Nucleus accumbens (tissue), 56 donors: ENCODE data around the gene MIAT.

Experiments used
- DNase-seq, 56 donors: peaks; one replicate each; lab custom pipeline; 2025; lab: John Stamatoyannopoulos, UW

MIAT gene

DNA sequence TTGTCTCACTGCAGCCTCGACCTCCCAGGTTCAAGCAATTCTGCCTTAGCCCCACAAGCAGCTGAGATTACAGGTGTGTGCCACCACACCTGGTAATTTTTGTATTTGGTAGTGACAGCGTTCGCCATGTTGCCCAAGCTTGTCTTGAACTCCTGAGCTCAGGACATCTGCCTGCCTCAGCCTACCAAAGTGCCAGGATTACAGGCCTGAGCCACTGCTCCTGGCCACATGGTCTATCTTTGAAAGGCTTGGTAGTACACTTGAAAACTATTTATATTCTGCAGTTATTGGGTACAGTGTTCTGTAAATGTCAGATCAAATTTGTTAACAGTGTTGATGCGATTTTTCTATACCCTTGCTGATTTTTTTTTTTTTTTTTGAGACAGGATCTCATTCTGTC is 26.1 kb upstream of the MIAT start:
- DNase-seq, result no peak

DNA sequence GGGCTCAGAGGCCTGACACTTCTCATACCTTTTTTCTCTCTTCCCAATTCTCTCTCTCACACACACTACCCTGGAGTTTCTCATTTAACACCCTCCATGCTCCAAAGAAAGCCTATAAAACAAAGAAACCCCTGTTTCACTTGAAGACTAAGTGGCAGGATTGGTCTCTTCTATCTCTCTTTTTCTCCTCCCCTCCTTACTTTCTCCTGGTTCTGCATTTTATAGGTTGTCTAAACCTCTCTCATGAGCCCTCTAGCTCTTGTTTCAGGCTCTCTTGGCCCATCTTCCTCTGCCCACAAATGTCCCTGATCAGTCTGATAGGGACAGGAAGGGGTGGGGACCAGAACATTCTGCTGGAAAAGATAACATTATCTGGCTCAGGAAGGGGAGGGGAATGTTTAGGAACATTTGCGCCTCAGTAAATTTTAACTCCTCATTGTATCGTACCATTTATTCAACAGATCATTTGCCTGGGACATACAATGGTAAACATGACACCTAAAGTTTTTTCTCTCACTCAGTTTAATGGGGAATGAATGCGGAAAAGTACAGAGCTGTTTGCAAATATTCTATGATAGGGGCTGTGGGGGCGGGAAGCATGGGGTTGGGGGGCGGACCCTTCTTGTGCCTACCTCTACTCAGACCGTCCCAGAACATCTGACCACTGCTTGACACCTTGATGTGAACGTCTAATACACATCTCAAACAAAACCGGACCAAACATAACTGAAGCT is 24.8 kb upstream of the MIAT start:
- DNase-seq, result no peak

DNA sequence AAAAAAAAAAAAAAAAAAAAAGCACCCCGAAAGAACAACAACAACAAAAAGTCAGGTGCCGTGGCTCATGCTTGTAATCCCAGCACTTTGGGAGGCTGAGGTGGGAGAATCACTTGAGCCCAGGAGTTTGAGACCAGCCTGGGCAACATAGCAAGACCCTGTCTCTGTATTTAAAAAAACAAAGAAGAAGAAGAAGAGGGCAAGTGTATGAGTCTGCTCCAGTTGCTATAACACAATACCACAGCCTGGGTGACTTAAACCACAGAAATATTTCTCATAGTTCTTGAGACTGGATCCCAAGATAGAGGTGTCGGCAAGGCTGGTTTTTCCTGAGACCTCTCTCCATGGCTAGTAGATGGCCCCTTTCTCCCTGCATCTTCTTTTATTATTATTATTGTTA is 23.2 kb upstream of the MIAT start:
- DNase-seq, result no peak

DNA sequence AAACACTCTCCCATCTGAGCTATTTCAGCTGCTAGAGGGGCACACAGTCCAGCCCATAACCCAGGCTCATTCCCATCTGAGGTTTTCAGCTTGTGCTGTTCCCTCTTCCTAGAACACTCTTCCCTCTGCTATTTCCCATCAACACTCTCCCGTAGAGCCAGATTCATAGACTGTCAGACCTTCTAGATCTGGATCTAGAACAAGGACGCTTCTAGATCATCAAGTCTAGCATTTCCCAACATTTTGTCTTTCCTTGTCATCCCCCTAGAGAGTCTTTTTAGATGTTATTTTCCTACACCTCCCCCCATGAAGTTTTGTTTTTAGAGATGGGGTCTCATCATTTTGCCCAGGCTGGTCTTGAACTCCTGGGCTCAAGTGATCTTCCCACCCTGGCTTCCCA is 22.3 kb upstream of the MIAT start:
- no peak for DNase-seq

DNA sequence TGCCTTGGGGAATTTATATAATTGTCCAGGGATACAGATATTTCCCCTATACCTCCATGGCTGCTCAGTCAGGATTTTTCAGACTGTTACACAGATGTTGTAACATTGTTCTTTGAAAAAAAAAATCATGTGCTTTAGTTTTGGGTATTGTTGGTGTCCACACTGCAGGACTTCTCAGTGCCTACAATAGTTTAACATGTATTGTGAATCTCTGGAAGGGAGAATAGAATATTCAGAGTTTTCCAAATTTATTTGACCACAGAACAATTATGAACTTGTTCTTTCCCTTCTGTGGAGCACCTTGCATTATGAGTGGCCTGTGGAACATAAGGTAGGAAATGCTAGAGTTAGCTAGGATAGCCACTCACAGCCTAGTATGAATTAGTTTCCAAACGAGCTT is 21.1 kb upstream of the MIAT start:
- DNase-seq, result no peak

DNA sequence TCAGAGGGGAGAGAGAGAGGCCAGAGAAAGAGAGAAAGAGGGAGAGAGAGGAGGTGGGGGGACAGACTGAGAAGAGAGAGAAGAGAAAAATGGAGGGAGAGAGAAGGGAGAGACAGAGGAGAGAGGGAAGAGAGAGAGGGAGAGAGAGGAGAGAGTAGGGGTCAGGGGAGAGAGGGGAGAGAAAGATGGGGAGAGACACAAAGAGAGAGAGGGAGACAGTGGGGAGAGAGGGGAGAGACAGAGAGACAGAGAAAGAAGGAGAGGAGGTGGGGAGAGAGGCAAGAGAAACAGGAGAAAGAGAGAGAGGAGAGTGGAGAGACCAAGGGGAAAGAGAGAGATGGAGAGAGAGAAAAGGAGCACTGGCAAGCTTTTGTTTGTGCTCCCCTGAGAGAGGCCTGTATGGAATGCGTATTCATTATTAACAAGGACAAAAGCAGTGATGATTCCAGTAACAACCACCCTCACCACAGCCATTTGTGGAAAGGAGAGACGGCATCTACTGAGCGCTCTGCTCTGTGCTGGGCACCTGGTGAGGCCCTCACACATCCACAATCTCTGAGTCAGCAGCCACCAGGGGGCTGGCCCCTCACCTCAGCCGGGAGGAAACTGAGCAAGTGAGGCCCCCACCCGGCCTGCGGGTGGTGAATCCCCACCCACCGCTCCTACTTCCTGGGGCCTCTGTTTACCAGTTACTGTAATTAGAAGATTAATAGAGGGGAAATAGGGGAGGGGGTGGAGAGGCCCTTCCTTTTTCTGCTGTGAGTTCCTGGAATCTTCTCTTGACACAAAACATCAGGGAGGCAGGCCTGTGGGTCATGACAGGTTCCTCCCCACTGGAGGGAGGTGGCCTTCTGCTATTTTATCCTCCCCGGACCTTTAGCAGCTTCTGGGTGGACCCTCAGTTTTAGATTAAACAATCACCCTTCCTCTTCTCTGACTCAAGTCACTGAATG is 14.6 kb upstream of the MIAT start:
- DNase-seq, result no peak

DNA sequence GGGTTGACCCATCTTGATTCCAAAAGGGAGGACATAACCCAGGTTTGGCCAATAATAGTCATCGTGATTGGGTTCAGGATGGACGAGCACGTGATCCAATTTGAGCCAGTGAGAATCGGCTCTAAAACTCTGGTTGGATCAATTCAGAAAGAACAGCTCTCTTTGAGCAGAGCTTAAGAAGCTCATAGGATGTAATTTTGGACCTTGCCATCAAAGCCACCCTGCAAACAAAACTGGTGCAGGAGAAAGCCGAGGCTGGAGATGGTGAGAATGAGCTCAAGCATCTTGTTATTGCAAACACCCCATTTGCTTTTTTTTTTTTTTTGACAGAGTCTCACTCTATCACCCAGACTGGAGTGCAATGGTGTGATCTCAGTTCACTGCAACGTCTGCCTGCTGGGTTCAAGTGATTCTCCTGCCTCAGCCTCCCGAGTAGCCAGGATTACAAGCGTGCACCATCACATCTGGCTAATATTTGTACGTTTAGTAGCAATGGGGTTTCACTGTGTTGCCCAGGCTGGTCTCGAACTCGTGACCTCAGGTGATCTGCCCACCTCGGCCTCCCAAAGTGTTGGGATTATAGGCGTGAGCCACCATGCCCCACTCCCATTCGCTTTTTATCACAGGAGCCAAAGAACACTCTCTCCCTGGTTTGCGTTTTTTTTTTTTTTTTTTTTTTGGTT is 13.8 kb upstream of the MIAT start:
- no peak for DNase-seq

DNA sequence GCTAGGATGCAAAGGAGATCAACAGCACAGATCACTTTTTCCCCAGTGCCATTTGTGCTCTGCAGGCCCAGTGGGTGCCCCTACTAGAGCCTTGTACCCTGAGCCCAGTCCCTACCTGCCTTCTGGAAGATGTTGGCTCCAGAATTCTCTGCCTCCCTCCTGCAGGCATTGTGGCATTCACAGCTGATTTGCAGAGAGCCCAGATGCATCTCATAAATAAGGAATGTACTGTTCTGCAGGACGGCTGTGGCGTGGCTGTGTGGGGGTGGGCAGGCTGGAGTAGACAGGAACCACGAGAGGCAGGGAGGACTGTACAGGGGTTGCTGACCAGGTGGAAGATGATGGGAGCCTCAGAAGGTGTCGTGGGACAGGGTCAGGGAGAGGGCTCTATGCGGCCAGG is 11.2 kb upstream of the MIAT start:
- no peak for DNase-seq

DNA sequence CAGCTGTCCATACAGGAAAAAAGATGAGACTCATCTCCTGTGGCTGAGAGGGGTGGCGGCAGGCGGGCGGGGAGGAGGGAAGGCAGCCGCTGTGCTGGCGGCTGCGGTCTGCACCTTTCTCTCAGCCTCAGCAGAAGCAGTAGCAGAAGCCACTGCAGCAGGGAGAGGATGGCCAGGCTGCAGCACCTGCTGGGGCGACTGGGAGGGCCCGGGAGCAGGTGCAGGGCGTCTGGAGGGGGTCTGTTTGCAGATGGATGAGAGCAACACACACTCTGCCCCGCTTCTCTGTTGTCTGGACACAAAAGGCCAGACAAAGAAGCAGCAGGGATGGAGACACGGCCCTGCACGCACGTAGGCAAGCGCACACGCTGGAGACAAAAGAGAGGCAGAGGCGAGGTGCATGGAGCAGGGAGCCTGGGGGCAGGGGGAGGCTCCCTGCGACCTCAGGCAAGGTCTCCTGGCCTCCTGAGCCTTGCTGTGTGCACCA is 9.3 kb upstream of the MIAT start:
- no peak for DNase-seq

DNA sequence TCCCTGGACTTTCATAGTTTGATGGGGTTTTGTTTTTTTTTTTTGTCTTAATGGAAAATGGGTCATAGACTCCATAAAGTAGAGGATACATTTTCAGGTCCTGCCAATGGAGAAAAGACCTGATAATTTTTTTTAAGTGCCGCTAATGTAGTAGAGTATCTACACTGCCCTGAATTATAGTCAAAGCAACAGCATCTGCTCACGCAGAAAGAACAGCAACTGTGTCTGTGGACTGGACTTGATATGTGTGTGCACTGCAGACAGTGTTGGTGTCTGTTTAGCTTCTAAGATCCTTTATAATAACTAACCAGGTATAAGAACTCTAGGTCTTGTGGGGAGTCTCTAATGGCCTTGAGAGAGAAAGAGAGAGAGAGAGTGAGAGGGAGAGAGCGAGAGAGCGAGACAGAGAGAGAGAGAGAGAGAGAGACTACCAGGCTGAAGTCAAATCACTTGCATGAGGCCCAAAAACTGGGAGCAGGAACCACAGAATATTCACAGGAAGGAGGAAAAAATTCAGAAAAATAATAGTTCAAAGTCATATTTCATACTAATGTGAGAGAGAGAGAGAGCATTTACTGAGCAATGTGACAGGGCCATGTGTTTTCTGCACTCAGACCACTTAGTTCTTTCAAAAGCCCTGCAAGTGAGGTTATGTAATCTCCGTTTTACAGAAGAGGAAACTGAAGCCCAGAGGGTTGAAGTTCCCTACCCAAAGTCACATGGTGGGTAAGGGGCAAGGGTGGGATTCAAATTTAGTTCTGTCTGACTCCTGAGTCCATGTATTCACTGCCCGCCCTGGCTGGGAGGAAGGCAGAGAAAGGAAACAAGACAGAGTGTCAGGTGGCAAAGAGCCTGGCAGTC is 8.6 kb upstream of the MIAT start:
- DNase-seq, result peak in 1 of 56 donors; percentile 15

DNA sequence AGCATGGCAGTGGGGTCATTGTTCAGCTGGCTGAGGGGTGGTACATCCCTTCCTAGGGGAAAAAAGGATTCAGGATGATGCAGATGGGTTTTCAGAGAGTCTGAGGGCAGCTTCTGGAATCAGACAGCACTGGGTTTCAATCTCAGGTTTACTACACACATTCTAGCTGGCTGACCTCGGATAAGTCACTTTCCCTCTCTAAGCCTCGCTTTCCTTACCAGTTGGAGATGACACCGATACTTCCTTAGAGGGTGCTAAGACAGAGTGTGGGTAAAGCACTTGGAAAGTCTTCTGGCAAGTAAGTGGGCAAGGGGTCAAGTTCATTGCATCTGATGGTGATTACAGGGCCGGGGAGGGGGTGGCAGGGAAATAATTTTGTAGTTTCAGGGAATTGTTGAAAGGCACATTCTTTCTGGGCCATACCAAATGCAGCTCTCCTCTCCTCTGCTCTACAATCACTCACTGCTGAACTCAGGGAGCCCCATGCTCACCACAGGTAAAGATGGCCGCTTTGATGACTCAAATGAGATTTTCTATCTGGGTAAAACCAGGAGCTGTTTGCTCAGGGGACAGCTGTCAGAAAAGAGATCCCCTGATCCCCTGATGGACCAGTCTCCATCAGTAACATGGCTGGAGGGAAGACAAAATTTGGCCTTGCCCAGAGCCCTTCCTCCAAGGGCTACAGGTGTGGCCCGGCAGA is 6.5 kb upstream of the MIAT start:
- no peak for DNase-seq

DNA sequence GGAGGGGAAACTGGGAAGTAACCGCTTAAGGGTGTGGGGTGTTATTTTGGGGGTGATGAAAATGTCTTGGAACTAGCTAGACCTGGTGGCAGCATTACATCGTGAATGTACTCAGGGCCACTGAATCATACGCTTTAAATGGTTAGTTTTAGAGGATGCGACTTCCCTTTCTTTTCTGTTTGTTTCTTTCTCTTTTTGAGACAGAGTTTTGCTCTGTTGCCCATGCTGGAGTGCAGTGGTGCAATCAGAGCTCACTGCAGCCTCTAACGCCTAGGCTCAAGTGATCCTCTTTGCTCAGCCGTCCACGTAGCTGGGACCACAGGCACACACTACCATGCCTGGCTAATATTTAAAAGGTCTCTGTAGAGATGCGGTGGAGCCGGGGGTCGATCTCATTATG is 5.6 kb upstream of the MIAT start:
- no peak for DNase-seq

DNA sequence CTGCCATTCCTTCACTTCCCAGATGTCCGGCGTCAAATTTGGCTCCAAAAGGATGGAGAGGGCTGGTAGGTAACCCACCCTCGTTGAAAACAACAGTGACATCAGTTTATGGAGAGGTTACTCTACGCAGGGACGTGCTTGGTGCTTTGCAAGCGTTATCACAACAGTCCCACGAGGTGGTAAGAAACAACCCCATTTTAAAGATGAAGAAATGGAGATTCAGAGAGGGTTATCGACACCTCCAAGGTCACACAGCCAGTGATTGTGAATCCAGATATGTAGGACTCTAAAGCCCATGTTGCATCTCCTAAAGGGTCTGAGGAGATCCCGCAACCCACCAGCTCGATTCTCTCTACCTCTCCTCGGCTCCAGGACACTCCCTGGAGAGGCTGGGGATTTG is 773 bp downstream of the MIAT start:
- DNase-seq, result no peak

DNA sequence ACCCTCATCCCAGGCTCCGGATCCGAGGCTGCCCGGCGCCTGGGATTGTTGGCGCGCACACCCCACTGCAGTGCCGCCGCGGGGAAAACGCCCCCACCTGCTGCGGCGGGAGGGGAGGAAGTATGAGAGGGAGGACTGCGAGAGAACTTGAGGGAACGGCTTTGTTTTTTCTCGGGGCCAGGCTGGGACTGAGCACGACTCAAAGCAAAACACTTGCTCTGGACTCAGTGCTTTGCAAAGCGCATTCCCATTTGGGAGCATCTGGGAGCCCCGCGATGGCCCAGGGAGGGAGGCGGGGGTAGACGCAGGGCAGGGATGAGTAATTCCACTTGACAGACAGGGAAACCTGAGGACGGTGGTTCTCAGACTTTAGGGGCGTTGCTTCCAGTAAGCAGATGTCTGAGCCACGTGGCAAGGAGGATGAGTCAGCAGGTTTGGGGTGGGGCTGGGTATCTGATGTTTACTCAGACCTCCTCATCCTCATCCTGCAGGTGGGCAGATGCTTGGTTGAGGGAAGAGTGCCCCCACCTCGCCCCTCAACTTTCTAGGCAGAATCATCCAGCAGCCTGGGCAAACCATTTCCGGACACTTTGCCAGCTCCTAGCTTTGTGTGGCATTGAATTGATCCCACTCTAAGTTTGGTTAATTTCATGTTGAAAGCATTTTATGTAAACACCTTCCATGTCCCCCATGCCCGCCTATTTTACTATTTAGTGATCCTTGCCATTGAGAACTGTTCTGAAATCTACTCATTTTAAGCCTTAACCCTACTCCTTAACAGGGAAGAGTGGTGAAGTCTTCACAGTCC is 1.5 kb downstream of the MIAT start:
- DNase-seq, result peak in 45 of 56 donors; percentile 8 to 88 (median 56)

DNA sequence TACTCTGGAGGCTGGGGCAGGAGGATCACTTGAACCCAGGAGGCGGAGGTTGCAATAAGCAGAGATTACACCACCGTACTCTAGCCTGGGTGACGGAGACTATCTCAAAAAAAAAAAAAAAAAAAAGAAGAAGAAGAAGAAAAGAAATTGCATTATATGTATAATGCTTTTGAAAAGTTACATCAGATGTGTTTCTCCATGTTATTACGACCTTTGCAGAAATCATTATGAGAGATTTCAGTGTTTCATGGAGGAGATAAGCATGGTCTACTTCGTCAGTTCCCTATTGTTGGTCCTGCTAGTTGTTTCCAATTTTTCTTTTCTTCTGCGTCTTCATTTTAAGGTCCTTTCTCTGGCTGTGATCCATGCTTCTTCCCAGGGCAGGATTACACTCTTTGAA is 3.0 kb downstream of the MIAT start:
- no peak for DNase-seq

DNA sequence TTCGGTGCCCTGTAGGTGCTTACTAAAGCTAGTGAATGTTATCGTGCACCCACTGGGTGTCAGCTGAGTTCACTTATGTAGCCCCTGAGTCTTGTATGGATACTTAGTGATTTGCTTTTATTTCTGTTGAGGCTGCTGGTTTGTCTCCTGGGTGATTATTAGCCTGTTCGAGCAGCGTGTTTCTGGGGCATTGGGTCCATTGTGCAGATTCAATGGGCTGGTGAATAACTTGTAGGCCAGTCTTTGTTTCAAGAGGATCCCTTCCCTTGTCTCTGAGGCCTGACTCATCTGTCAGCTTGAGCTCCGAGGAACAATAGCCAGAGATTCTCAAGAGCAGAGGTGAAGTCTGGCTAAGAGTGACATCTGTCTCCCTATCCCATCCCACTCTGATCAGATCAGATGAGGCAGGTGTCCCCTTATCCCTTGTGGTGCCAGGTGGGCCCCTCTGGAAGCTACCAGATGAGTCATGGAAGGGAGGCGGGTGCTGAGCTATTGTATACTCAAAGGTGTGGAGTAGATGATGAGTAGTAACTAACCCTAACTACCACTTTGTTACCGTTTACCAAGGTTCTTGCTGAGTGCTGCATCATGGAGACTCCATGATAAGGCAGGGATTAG is 3.7 kb downstream of the MIAT start:
- peak in 3 of 56 donors; percentile 14 to 34 (median 21) for DNase-seq

DNA sequence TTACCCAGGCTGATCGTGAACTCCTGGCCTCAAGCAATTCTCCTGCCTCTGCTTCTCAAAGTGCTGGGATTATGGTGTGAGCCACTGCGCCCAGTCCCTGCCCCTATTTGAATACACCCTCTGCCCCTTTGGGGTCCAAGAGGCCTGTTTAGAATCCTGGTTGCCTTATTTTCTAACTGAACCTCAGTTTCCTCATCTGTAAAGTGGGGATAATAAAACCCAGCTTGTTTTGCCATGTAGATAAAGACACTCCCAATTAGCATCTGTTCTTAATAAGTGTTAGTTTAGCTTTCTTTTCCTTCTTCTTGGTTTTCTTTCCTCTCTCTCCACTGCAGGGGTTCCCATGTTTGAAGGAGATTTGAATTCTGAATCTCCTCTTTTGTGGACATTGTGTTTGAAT is 4.8 kb downstream of the MIAT start:
- no peak for DNase-seq

DNA sequence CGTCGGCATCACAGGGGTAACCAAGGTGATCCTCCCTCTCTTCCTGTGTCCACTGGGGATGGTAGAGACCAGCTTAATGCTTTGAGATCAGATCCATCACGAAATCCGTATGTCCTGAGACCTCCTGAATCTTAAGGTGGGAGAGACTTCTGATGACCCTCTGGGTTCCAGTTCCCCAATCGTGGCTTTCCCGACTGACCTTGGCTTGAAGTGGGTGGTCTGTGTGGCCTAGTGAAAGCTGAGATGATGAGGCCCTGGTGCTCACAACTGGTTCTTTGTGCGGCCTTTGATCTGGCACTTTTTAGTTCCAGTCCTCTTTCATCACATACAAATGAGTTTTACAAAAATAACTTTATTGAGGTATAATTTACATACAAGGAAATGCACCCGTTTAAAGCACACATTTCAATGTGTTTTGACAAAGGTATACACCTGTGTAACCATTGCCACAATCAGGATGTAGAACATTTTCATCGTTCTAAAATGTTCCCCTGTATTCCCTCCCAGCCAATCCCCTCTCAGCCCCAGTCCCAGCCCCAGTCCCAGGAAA is 6.1 kb downstream of the MIAT start:
- no peak for DNase-seq
